H9 (cell line): ENCODE data around the gene METTL27. TPM values are rescaled to one million over a fixed set of nuclear protein-coding genes. Genes with fewer than 3 reads are reported as not detected.

Experiments used
- DNase-seq: peaks from one replicate; pipeline ENCODE4 v3.0.0-alpha.2; 2017
- H2AFZ ChIP-seq: one replicate; pipeline ENCODE4 v1.6.1; 2013; ENCODE audit warnings: mild to moderate bottlenecking, low read length, control low read depth, moderate library complexity
- H2AK5ac ChIP-seq: 2 replicates; pipeline ENCODE4 v1.6.1; 2013; ENCODE audit warnings: low read length, control low read depth, mixed read lengths; ENCODE audit not compliant: insufficient read length
- H2BK120ac ChIP-seq: one replicate; pipeline ENCODE4 v1.6.1; 2013; ENCODE audit warnings: low read depth, mild to moderate bottlenecking, low read length, control low read depth, inconsistent platforms; ENCODE audit not compliant: poor library complexity, severe bottlenecking
- H2BK12ac ChIP-seq: 2 replicates; pipeline ENCODE4 v1.6.1; 2013; ENCODE audit warnings: low read length, control low read depth, mixed read lengths, low read depth; ENCODE audit not compliant: insufficient read length
- H2BK15ac ChIP-seq: 2 replicates; pipeline ENCODE4 v1.6.1; 2013; ENCODE audit warnings: low read depth, low read length, control low read depth
- H2BK20ac ChIP-seq: one replicate; pipeline ENCODE4 v1.6.1; 2013; ENCODE audit warnings: low read depth, mild to moderate bottlenecking, low read length, control low read depth, inconsistent platforms; ENCODE audit not compliant: poor library complexity, severe bottlenecking
- H2BK5ac ChIP-seq: 2 replicates; pipeline ENCODE4 v1.6.1; 2013; ENCODE audit warnings: low read length, control low read depth, mixed read lengths; ENCODE audit not compliant: insufficient read length
- H3K14ac ChIP-seq: 2 replicates; pipeline ENCODE4 v1.6.1; 2013; ENCODE audit warnings: low read length, control low read depth; ENCODE audit not compliant: insufficient read depth
- H3K18ac ChIP-seq: 2 replicates; pipeline ENCODE4 v1.6.1; 2013; ENCODE audit warnings: low read depth, mild to moderate bottlenecking, mixed read lengths, low read length, control low read depth; ENCODE audit not compliant: insufficient read length
- H3K23ac ChIP-seq: 2 replicates; pipeline ENCODE4 v1.6.1; 2013; ENCODE audit warnings: low read length, control low read depth, mixed read lengths, low read depth; ENCODE audit not compliant: insufficient read length
- H3K23me2 ChIP-seq: 2 replicates; pipeline ENCODE4 v1.6.1; 2013; ENCODE audit warnings: low read depth, mild to moderate bottlenecking, mixed read lengths, low read length, control low read depth; ENCODE audit not compliant: insufficient read length, poor library complexity, severe bottlenecking
- H3K27ac ChIP-seq: 2 replicates; pipeline ENCODE4 v1.5.1; 2013; ENCODE audit warnings: low read length, control low read depth, mixed read lengths, low read depth; ENCODE audit not compliant: insufficient read length
- H3K27me3 ChIP-seq: 2 replicates; pipeline ENCODE4 v1.6.1; 2013; ENCODE audit warnings: low read length, control low read depth, inconsistent platforms; ENCODE audit not compliant: insufficient read depth
- H3K4ac ChIP-seq: 2 replicates; pipeline ENCODE4 v1.6.1; 2013; ENCODE audit warnings: low read depth, mild to moderate bottlenecking, control low read depth, inconsistent platforms, low read length, moderate library complexity
- H3K4me1 ChIP-seq: 2 replicates; pipeline ENCODE4 v1.6.1; 2013; ENCODE audit warnings: low read length, control low read depth, inconsistent platforms; ENCODE audit not compliant: insufficient read depth
- H3K4me2 ChIP-seq: 2 replicates; pipeline ENCODE4 v1.6.1; 2013; ENCODE audit warnings: low read length, control low read depth, mixed read lengths; ENCODE audit not compliant: insufficient read length, insufficient read depth
- H3K56ac ChIP-seq: 2 replicates; pipeline ENCODE4 v1.6.1; 2013; ENCODE audit warnings: low read depth, mild to moderate bottlenecking, mixed read lengths, low read length, control low read depth; ENCODE audit not compliant: insufficient read length
- H3K79me1 ChIP-seq: 2 replicates; pipeline ENCODE4 v1.6.1; 2013; ENCODE audit warnings: low read depth, mild to moderate bottlenecking, moderate library complexity, low read length, control low read depth, inconsistent platforms; ENCODE audit not compliant: insufficient read depth, poor library complexity, severe bottlenecking
- H3K79me2 ChIP-seq: 2 replicates; pipeline ENCODE4 v1.6.1; 2013; ENCODE audit warnings: low read length, control low read depth, inconsistent platforms; ENCODE audit not compliant: insufficient read depth
- H3K9ac ChIP-seq: 2 replicates; pipeline ENCODE4 v1.6.1; 2013; ENCODE audit warnings: low read length, control low read depth, mixed read lengths; ENCODE audit not compliant: insufficient read length; ENCODE audit errors: extremely low read depth
- H3K9me3 ChIP-seq: one replicate; pipeline ENCODE4 v1.6.1; 2013; ENCODE audit warnings: low read depth, low read length, inconsistent platforms; ENCODE audit not compliant: control insufficient read depth
- H3T11ph ChIP-seq: one replicate; pipeline ENCODE4 v1.6.1; 2013; ENCODE audit warnings: mild to moderate bottlenecking, low read length, control low read depth, inconsistent platforms
- H4K20me1 ChIP-seq: one replicate; pipeline ENCODE4 v1.6.1; 2013; ENCODE audit not compliant: control insufficient read depth, insufficient read length, insufficient read depth
- H4K5ac ChIP-seq: 2 replicates; pipeline ENCODE4 v1.6.1; 2013; ENCODE audit warnings: low read depth, mild to moderate bottlenecking, mixed read lengths, low read length, control low read depth; ENCODE audit not compliant: insufficient read length
- H4K8ac ChIP-seq: replicated peaks from 2 replicates; pipeline ENCODE4 v1.6.1; 2013; ENCODE audit warnings: low read length, control low read depth, mixed read lengths, low read depth; ENCODE audit not compliant: insufficient read length
- H4K91ac ChIP-seq: 2 replicates; pipeline ENCODE4 v1.6.1; 2013; ENCODE audit warnings: low read depth, mild to moderate bottlenecking, moderate library complexity, mixed read lengths, low read length, control low read depth; ENCODE audit not compliant: insufficient read length
- H3K27ac Mint-ChIP-seq, 3 experiments: 2 replicates in 2 of 3; 3 replicates in 1 of 3; pipeline ENCODE4 v1.8.0; 2020 to 2021; ENCODE audit warnings: mixed read lengths in 3 of 3, mild to moderate bottlenecking in 1 of 3, moderate library complexity in 1 of 3
- H3K27me3 Mint-ChIP-seq: 2 replicates; pipeline ENCODE4 v1.8.0; 2021; ENCODE audit warnings: low read depth, mild to moderate bottlenecking, moderate library complexity, mixed read lengths
- H3K36me3 Mint-ChIP-seq, 3 experiments: 2 replicates in 2 of 3; 3 replicates in 1 of 3; pipeline ENCODE4 v1.8.0; 2020 to 2021; ENCODE audit warnings: low read depth in 3 of 3, mixed read lengths in 3 of 3; ENCODE audit not compliant: insufficient read depth in 1 of 3
- H3K4me1 Mint-ChIP-seq, 2 experiments: 2 replicates each; pipeline ENCODE4 v1.8.0; 2020; ENCODE audit warnings: mixed read lengths in 2 of 2
- H3K4me3 Mint-ChIP-seq, 2 experiments: 2 replicates in 1 of 2; 3 replicates in 1 of 2; pipeline ENCODE4 v1.8.0; 2020 to 2021; ENCODE audit warnings: mild to moderate bottlenecking in 2 of 2, mixed read lengths in 2 of 2, moderate library complexity in 1 of 2
- H3K9me3 Mint-ChIP-seq, 2 experiments: 2 replicates in 1 of 2; 3 replicates in 1 of 2; pipeline ENCODE4 v1.8.0; 2020; ENCODE audit warnings: mild to moderate bottlenecking in 2 of 2, mixed read lengths in 2 of 2, moderate library complexity in 1 of 2
- CTCF ChIP-seq: fragments of 200-600 bp; sonication (generic); conservative IDR thresholded peaks from 3 replicates; pipeline ENCODE4 v1.8.0; 2021; ENCODE audit warnings: antibody characterized with exemption, mild to moderate bottlenecking
- WGBS: extraction: QIAGEN DNeasy Blood & Tissue Kit; methylation state at CpG from one replicate; pipeline ENCODE4 v1.1.7; 2013; ENCODE audit warnings: missing lambda C conversion rate, low lambda C conversion rate, mixed read lengths; ENCODE audit not compliant: insufficient read length; ENCODE audit errors: extremely low coverage; 5-methylcytosine and 5-hydroxymethylcytosine counted together
- total RNA-seq: library from RNA; stranded (reverse); gene quantifications from 2 replicates; pipeline ENCODE4 v1.2.1, GENCODE V29; 2021

Gene METTL27
- total RNA-seq, 1 experiment from 2014 or later: 13.5 TPM

- Histone ChIP-seq H3K79me2 (no peaks in the 10 kb centered on the region), H2AFZ (no peak overlapping the region), H3T11ph (no peak overlapping the region), H3K9me3 (no peaks in the 10 kb centered on the region), H4K5ac (no peak overlapping the region), H4K91ac (no peak overlapping the region), H3K14ac (no peak overlapping the region), H3K23ac (no peak overlapping the region), H2AK5ac (no peak overlapping the region), H2BK120ac (no peak overlapping the region), H3K79me1 (no peaks in the 10 kb centered on the region), H3K56ac (no peak overlapping the region), H3K4me1 (no peaks in the 10 kb centered on the region; the same call in 1 of the 2 replicates), H3K9ac (no peak overlapping the region), H3K4me2 (no peak overlapping the region), H3K23me2 (no peaks in the 10 kb centered on the region), H4K8ac (no peak overlapping the region), H3K18ac (no peak overlapping the region), H3K4ac (no peak overlapping the region), H3K27me3 (no peaks in the 10 kb centered on the region), H2BK15ac (no peak overlapping the region), H2BK12ac (no peak overlapping the region), H4K20me1 (no peaks in the 10 kb centered on the region), H2BK20ac (no peak overlapping the region), H3K27ac (no peak overlapping the region), H2BK5ac (no peak overlapping the region)
- no peak overlapping the region for H3K4me3 Mint-ChIP-seq
- peaks cover 7 to 9% of the 10 kb centered on the region in 2 experiments; a peak in 3 of 4 replicates for H3K4me1 Mint-ChIP-seq
- peaks cover 0 to 7% of the 10 kb centered on the region in 2 experiments; a peak in 3 of 5 replicates for H3K9me3 Mint-ChIP-seq
- H3K27ac Mint-ChIP-seq: no peak overlapping the region
- no CpG with 5 or more reads among the region's 1 CpG for WGBS
- no peak for DNase-seq
- H3K27me3 Mint-ChIP-seq: peaks cover 7% of the 10 kb centered on the region
- no peak for TF ChIP-seq CTCF
- no peaks in the 10 kb centered on the region for H3K36me3 Mint-ChIP-seq
Measured at GRCh38 chr7:73801577-73801976, 40.7 kb downstream of the METTL27 start.
